ENCODE data around the gene TLDC2. TPM values are rescaled to one million over a fixed set of nuclear protein-coding genes. Genes with fewer than 3 reads are reported as not detected.

TLDC2 gene
- total RNA-seq, 3 donors from 2014 or later = 11.6 to 35.0 (median 30.0) TPM

DNA sequence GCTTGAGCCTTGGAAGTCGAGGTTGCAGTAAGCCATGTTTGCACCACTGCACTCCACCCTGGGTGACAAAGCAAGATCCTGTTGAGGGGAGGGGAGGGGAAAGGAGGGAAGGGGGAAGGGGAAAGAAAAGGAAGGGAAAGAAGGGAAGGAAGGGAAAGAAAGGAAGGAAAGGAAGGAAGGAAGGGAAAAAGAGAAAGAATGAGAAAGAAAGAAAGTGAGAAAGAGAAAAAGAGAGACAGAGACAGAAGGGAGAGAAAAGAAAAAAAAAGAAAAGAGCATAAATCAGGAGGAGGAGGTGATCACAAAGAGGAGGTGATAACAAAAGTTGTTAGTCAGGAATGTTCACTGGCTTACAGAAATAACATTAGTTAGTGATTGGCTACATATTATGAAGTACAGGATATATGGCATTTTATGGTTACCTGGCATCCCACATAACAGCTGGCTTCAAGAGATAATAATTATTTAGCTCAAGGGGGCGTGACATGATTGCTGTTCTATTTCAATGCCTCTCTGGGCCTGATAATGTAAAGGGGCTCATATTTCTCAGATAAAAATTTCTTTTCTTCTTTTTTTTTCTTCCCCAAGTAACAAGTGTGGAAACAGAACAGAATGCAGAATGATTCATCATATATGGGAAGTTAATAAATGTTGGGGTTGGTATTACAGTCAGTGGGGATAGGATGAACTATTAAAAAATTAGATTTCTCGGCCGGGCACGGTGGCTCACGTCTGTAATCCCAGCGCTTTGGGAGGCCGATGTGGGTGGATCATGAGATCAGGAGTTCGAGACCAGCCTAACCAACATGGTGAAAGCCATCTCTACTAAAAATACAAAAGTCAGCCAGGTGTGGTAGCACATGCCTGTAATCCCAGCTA is 48.5 kb downstream of the TLDC2 start:
- intact Hi-C loops (cut with DNase I, micrococcal nuclease) = no loop called here
- H3K36me3 ChIP-seq (ENCODE audit: low read depth) = no peaks in the 10 kb centered on the region
- ATAC-seq (peak; percentile 75), DNase-seq (no peak)
- no peaks in the 10 kb centered on the region for H3K4me1 ChIP-seq (ENCODE audit: low read depth)
- no peak for TF ChIP-seq CTCF (IDR thresholded peaks at IDR 0.05)
- H3K4me3 ChIP-seq = no peak overlapping the region
- H3K9me3 ChIP-seq = no peaks in the 10 kb centered on the region

- no peaks in the 10 kb centered on the region for H3K9me3 ChIP-seq
- DNase-seq (no peak), ATAC-seq (no peak)
- intact Hi-C loops (cut with DNase I, micrococcal nuclease) = no loop called here
- no peaks in the 10 kb centered on the region for H3K36me3 ChIP-seq (ENCODE audit: low read depth)
- H3K4me1 ChIP-seq (ENCODE audit: low read depth) = no peaks in the 10 kb centered on the region
- H3K4me3 ChIP-seq = no peak overlapping the region
- TF ChIP-seq CTCF (IDR thresholded peaks at IDR 0.05) = no peak
Measured at GRCh38 chr20:36925234-36925633, 49.3 kb downstream of the TLDC2 start.

DNA sequence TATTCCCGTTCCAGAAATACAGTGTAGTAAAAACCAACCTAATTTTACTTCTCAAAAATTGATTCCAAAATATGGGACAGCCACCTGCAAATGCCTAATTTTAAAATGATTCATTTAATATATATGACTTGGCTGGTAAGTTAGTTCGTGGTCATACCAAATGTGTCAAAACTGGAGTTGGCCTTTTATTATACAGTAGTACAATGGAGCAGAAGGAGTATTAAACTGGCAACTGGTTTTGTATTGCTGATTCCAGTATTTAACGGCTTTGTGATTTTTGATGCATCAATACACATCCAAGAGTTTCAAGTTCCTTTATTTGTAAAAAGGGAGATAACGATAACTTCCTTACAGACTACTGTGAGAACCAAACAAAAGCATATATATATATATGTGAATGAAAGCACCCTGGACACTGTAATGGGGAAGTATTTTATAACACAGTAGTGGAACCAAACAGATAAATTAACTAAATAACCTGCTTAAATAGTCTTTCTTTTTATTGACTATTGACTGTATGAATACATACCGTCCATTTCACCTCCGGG is 50.8 kb downstream of the TLDC2 start:
- Histone ChIP-seq H3K9me3 (no peaks in the 10 kb centered on the region), H3K36me3 (ENCODE audit: low read depth) (no peaks in the 10 kb centered on the region), H3K4me1 (ENCODE audit: low read depth) (no peaks in the 10 kb centered on the region), H3K4me3 (no peak overlapping the region)
- DNase-seq (no peak), ATAC-seq (no peak)
- TF ChIP-seq CTCF (IDR thresholded peaks at IDR 0.05) = no peak
- intact Hi-C loops (cut with DNase I, micrococcal nuclease) = no loop called here

DNA sequence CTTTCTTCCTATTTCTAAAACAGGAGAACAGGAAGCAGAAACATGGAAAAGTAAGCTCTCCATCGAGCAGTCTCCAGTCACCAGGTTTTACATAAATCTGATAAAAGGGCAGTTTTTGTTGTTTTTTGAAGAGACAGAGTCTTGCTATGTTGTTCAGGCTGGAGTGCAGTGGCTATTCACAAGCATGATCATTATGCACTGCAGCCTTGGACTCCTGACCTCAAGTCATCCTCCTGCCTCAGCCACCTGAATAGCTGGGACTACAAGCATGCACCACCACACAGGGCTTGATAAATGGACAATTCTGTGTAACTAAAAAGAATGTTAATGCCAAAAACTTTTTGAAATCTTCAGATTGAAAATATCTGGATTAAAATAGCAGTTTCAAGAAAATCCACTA is 51.8 kb downstream of the TLDC2 start:
- Histone ChIP-seq H3K36me3 (ENCODE audit: low read depth) (no peaks in the 10 kb centered on the region), H3K4me3 (no peak overlapping the region), H3K9me3 (no peaks in the 10 kb centered on the region), H3K4me1 (ENCODE audit: low read depth) (no peaks in the 10 kb centered on the region)
- no peak for TF ChIP-seq CTCF (IDR thresholded peaks at IDR 0.05)
- intact Hi-C loops (cut with DNase I, micrococcal nuclease) = no loop called here
- DNase-seq = no peak
- ATAC-seq = no peak

- ATAC-seq (no peak), DNase-seq (no peak)
- TF ChIP-seq CTCF (IDR thresholded peaks at IDR 0.05) = no peak
- Histone ChIP-seq H3K9me3 (no peaks in the 10 kb centered on the region), H3K4me3 (no peak overlapping the region), H3K36me3 (ENCODE audit: low read depth) (no peaks in the 10 kb centered on the region), H3K4me1 (ENCODE audit: low read depth) (no peaks in the 10 kb centered on the region)
- intact Hi-C loops (cut with DNase I, micrococcal nuclease) = no loop called here
Measured at GRCh38 chr20:36929290-36929689, 53.4 kb downstream of the TLDC2 start.
